K562 (cell line): ENCODE results near the gene NTRK2. TPM values are rescaled to one million over a fixed set of nuclear protein-coding genes. Genes with fewer than 3 reads are reported as not detected.

Source experiments
- ATAC-seq: fragments of 200-7000 bp; cut with Tn5 transposase; 3 replicates; pipeline ENCODE4 v1.9.1; 2020; ENCODE audit warnings: moderate library complexity
- BruUV-seq: library from RNA; stranded (reverse); fragments of 400-500 nt; replicated peaks from 2 replicates; lab custom pipeline; 2021; lab: Mats Ljungman, UMichigan
- CTCF ChIA-PET: fragments of 300-600 bp; formaldehyde crosslinking; extraction: SDS; loops from one replicate; lab custom pipeline; 2021; ENCODE audit warnings: low intra/inter-chr PET ratio; lab: Yijun Ruan, JAX
- POLR2A ChIA-PET: fragments of 300-600, 350-650 bp; sonication (Branson Sonifier 250); formaldehyde crosslinking; extraction: SDS; loops from one replicate; lab custom pipeline; 2021; ENCODE audit warnings: antibody characterized with exemption, inconsistent platforms; lab: Yijun Ruan, JAX
- DNase-seq, 4 experiments: peaks; one replicate each; pipeline versions ENCODE4 v3.0.0 to v3.0.0-alpha.2; 2011 to 2018; ENCODE audit warnings: low spot score in 3 of 4, mixed read lengths in 3 of 4; ENCODE audit errors: extremely low read depth in 1 of 4
- FAIRE-seq: peaks from 2 replicates; lab custom pipeline; 2011; peaks lifted over from hg19 to GRCh38; lab: Jason Lieb, UNC
- H2AFZ ChIP-seq: 2 replicates; pipeline ENCODE4 v1.6.0; 2011; ENCODE audit warnings: low read depth, low read length, control low read depth, inconsistent platforms
- H3K27ac ChIP-seq: fragments of 200-600 bp; 3 replicates; pipeline ENCODE4 v1.8.0; 2011; ENCODE audit warnings: low read depth, mild to moderate bottlenecking, control low read depth, inconsistent platforms, low read length, moderate library complexity, mixed read lengths; ENCODE audit errors: extremely low read depth
- H3K27me3 ChIP-seq, 2 experiments: fragments of 300-600 bp in 1 of 2; 2 replicates in 1 of 2; 3 replicates in 1 of 2; pipeline versions ENCODE4 v1.6.0 to v1.8.0; 2011; ENCODE audit warnings: inconsistent platforms in 2 of 2, low read length in 2 of 2, mild to moderate bottlenecking in 1 of 2, mixed read lengths in 1 of 2, moderate library complexity in 1 of 2; ENCODE audit not compliant: control insufficient read depth in 2 of 2, insufficient read depth in 2 of 2
- H3K36me3 ChIP-seq: fragments of 300-600 bp; 3 replicates; pipeline ENCODE4 v1.8.0; 2011; ENCODE audit warnings: mild to moderate bottlenecking, low read length, inconsistent platforms; ENCODE audit not compliant: control insufficient read depth, insufficient read depth
- H3K4me1 ChIP-seq, 2 experiments: fragments of 200-600 bp in 1 of 2; replicated peaks in 1 of 2; 2 replicates in 1 of 2; 3 replicates in 1 of 2; pipeline versions ENCODE4 v1.5.1 to v1.8.0; 2011; ENCODE audit warnings: inconsistent platforms in 2 of 2, low read length in 2 of 2, mild to moderate bottlenecking in 1 of 2, mixed read lengths in 1 of 2, moderate library complexity in 1 of 2; ENCODE audit not compliant: control insufficient read depth in 2 of 2, insufficient read depth in 2 of 2
- H3K4me2 ChIP-seq: 2 replicates; pipeline ENCODE4 v1.6.1; 2011; ENCODE audit warnings: low read length, control low read depth, inconsistent platforms, mixed read lengths; ENCODE audit not compliant: insufficient read depth
- H3K4me3 ChIP-seq: fragments of 200-600 bp; sonication (generic), shearing (Covaris generic); 2 replicates; pipeline ENCODE4 v1.5.1; 2016; ENCODE audit warnings: control low read depth, inconsistent platforms
- H3K79me2 ChIP-seq: fragments of 200-600 bp; 3 replicates; pipeline ENCODE4 v1.8.0; 2011; ENCODE audit warnings: low read length, inconsistent platforms; ENCODE audit not compliant: control insufficient read depth, insufficient read depth
- H3K9ac ChIP-seq, 2 experiments: 2 replicates each; pipeline versions ENCODE4 v1.6.0 to v1.6.1; 2011; ENCODE audit warnings: low read depth in 2 of 2, low read length in 2 of 2, control low read depth in 1 of 2, inconsistent platforms in 1 of 2, mild to moderate bottlenecking in 1 of 2, mixed read lengths in 1 of 2; ENCODE audit not compliant: insufficient read depth in 1 of 2
- H3K9me1 ChIP-seq: one replicate; pipeline ENCODE4 v1.6.0; 2011; ENCODE audit warnings: inconsistent platforms, mild to moderate bottlenecking, low read length, moderate library complexity; ENCODE audit not compliant: control insufficient read depth, insufficient read depth
- H3K9me3 ChIP-seq: replicated peaks from 2 replicates; pipeline ENCODE4 v1.5.1; 2011; ENCODE audit warnings: low read depth, low read length, inconsistent platforms; ENCODE audit not compliant: control insufficient read depth, insufficient read depth
- H4K20me1 ChIP-seq: replicated peaks from 2 replicates; pipeline ENCODE4 v1.6.1; 2011; ENCODE audit warnings: low read length, inconsistent platforms, mixed read lengths; ENCODE audit not compliant: control insufficient read depth, insufficient read depth
- CBX1 ChIP-seq: sonication (generic); IDR thresholded peaks from 2 replicates; pipeline ENCODE4 v1.6.1; 2016; ENCODE audit warnings: antibody characterized with exemption, low read depth, mild to moderate bottlenecking
- EHMT2 ChIP-seq: fragments of 450-650 bp; IDR thresholded peaks from 2 replicates; pipeline ENCODE4 v1.6.1; 2018; ENCODE audit warnings: antibody characterized with exemption
- MECOM ChIP-seq: fragments of 250-450 bp; sonication (Bioruptor Pico); IDR thresholded peaks from 2 replicates; pipeline ENCODE4 v1.8.0; 2022; ENCODE audit warnings: inconsistent platforms
- MEF2A ChIP-seq: IDR thresholded peaks from 2 replicates; pipeline ENCODE4 v1.6.1; 2011; ENCODE audit warnings: low read depth, mild to moderate bottlenecking, low read length, moderate library complexity; ENCODE audit not compliant: control insufficient read depth
- PTBP1 ChIP-seq: fragments of 200-400 bp; formaldehyde crosslinking; IDR thresholded peaks from 2 replicates; pipeline ENCODE4 v1.6.1; 2017; ENCODE audit warnings: low read depth, low read length
- RFX7 ChIP-seq: fragments of 250-450 bp; sonication (Bioruptor Pico); IDR thresholded peaks from 2 replicates; pipeline ENCODE4 v1.5.1; 2021; ENCODE audit warnings: mild to moderate bottlenecking
- ZNF197 ChIP-seq: fragments of 200-800 bp; sonication (Bioruptor generic); IDR thresholded peaks from 2 replicates; pipeline ENCODE4 v1.6.1; 2016; ENCODE audit warnings: low read depth, missing genetic modification characterization, missing compliant biosample characterization
- ZNF212 ChIP-seq: fragments of 450-650 bp; formaldehyde crosslinking; IDR thresholded peaks from 2 replicates; pipeline ENCODE4 v1.4.0; 2020; ENCODE audit warnings: mild to moderate bottlenecking
- ZNF764 ChIP-seq: fragments of 250-450 bp; sonication (Bioruptor Pico); IDR thresholded peaks from 2 replicates; pipeline ENCODE4 v1.4.0; 2020; ENCODE audit warnings: low read depth, mild to moderate bottlenecking, moderate library complexity
- ZNF830 ChIP-seq: fragments of 250-450 bp; sonication (Bioruptor Pico); IDR thresholded peaks from 2 replicates; pipeline ENCODE4 v1.5.0; 2021; ENCODE audit warnings: mild to moderate bottlenecking
- WGBS: fragments of 100-300 bp; shearing (Covaris generic); methylation state at CpG from one replicate; pipeline ENCODE4 v1.1.6; 2016; ENCODE audit warnings: low coverage, mixed read lengths; ENCODE audit not compliant: insufficient coverage; ENCODE audit errors: missing lambda C conversion rate; 5-methylcytosine and 5-hydroxymethylcytosine counted together
- in situ Hi-C: fragments of 300-500 bp; cut with MboI; formaldehyde crosslinking; loops from 4 replicates; pipeline ENCODE4 v1.15.0; 2018; ENCODE audit warnings: inconsistent platforms, mixed read lengths
- intact Hi-C: fragments of 100-400 bp; cut with micrococcal nuclease; formaldehyde crosslinking; loops from 2 replicates; pipeline ENCODE4 v1.14.2; 2022
- polyA plus RNA-seq, 8 experiments: library from polyadenylated mRNA; depleted of rRNA in 4 of 8; stranded (reverse) in 5 of 8; unstranded in 3 of 8; fragments of >200 nt; fragmentation: Nextera tagmentation in 2 of 8; fragmentation: Illumina TruSeq in 1 of 8; extraction: Ambion mirVana in 2 of 8; extraction: Trizol in 1 of 8; gene quantifications; 2 replicates each; pipeline versions ENCODE4 v1.2.1 to v1.2.3, GENCODE V29; 2011 to 2014; ENCODE audit warnings: inconsistent platforms in 1 of 8, missing spikeins in 1 of 8
- total RNA-seq, 7 experiments: library from RNA; depleted of rRNA in 6 of 7; stranded (reverse); fragments of >200 nt in 6 of 7; fragmentation: Illumina TruSeq in 2 of 7; extraction: Trizol in 2 of 7; gene quantifications; 2 replicates each; pipeline versions ENCODE4 v1.2.1 to v1.2.3, GENCODE V29; 2011 to 2021; ENCODE audit warnings: low replicate concordance in 1 of 7
- TF ChIP-seq, protein P1 (sequence below): fragments of 450-650 bp; IDR thresholded peaks from 2 replicates; pipeline ENCODE4 v1.6.1; 2016; ENCODE audit warnings: missing biosample characterization, missing genetic modification characterization
- TF ChIP-seq, protein P2 (sequence below), 2 experiments: fragments of 450-650 bp in 1 of 2; sonication (generic) in 1 of 2; formaldehyde crosslinking in 1 of 2; IDR thresholded peaks; 2 replicates each; pipeline versions ENCODE4 v1.7.1 to v1.9.0; 2016 to 2022; ENCODE audit warnings: inconsistent platforms in 1 of 2, mild to moderate bottlenecking in 1 of 2, missing genetic modification reagents in 1 of 2
- TF ChIP-seq, protein P3 (sequence below): fragments of 450-650 bp; IDR thresholded peaks from one replicate; pipeline ENCODE4 v1.6.1; 2018; ENCODE audit warnings: mild to moderate bottlenecking, moderate library complexity; ENCODE audit not compliant: partially characterized antibody

Gene NTRK2
- total and polyA plus RNA-seq, 9 of the 15 experiments (the other 6 are each of a cell fraction or from before 2014, with no cell fraction given) = not detected

DNA sequence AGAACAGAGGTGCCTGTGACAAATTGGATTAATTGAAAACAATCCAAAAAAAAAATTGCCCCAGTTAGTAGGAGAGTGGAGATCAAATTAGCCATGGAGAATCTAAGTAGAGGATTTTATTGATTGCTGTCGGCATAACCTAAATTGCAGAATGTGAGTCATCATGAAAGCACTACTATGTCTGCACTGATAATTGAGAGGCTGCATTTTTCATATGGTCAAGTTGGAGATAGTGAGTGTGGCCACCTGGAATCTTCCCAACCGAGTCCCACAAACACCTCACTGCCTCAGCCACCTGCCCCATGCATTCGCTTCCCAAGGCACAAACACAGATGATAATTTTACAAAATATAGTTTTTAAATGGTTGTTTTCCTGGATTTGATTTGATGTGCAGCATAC lies 123.7 kb downstream of the NTRK2 start:
- H3K9me1 ChIP-seq = no peaks in the 10 kb centered on the region
- CTCF ChIA-PET = no interaction called here
- TF ChIP-seq, protein P1, sequence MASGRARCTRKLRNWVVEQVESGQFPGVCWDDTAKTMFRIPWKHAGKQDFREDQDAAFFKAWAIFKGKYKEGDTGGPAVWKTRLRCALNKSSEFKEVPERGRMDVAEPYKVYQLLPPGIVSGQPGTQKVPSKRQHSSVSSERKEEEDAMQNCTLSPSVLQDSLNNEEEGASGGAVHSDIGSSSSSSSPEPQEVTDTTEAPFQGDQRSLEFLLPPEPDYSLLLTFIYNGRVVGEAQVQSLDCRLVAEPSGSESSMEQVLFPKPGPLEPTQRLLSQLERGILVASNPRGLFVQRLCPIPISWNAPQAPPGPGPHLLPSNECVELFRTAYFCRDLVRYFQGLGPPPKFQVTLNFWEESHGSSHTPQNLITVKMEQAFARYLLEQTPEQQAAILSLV = no peak
- TF ChIP-seq EHMT2 = no peak
- no peak for TF ChIP-seq MECOM
- no peak for TF ChIP-seq PTBP1
- TF ChIP-seq ZNF212 (CRISPR knock-in tag) = no peak
- TF ChIP-seq ZNF764 = no peak
- no peak for TF ChIP-seq ZNF197 (CRISPR knock-in tag)
- no peak for TF ChIP-seq RFX7 (CRISPR knock-in tag)
- no peak for TF ChIP-seq CBX1
- TF ChIP-seq ZNF830 = no peak
- TF ChIP-seq, protein P2, sequence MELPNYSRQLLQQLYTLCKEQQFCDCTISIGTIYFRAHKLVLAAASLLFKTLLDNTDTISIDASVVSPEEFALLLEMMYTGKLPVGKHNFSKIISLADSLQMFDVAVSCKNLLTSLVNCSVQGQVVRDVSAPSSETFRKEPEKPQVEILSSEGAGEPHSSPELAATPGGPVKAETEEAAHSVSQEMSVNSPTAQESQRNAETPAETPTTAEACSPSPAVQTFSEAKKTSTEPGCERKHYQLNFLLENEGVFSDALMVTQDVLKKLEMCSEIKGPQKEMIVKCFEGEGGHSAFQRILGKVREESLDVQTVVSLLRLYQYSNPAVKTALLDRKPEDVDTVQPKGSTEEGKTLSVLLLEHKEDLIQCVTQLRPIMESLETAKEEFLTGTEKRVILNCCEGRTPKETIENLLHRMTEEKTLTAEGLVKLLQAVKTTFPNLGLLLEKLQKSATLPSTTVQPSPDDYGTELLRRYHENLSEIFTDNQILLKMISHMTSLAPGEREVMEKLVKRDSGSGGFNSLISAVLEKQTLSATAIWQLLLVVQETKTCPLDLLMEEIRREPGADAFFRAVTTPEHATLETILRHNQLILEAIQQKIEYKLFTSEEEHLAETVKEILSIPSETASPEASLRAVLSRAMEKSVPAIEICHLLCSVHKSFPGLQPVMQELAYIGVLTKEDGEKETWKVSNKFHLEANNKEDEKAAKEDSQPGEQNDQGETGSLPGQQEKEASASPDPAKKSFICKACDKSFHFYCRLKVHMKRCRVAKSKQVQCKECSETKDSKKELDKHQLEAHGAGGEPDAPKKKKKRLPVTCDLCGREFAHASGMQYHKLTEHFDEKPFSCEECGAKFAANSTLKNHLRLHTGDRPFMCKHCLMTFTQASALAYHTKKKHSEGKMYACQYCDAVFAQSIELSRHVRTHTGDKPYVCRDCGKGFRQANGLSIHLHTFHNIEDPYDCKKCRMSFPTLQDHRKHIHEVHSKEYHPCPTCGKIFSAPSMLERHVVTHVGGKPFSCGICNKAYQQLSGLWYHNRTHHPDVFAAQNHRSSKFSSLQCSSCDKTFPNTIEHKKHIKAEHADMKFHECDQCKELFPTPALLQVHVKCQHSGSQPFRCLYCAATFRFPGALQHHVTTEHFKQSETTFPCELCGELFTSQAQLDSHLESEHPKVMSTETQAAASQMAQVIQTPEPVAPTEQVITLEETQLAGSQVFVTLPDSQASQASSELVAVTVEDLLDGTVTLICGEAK (IDR thresholded peaks at IDR 0.05) = no peak
- TF ChIP-seq, protein P2 (CRISPR knock-in tag; IDR thresholded peaks at IDR 0.05) = no peak
- TF ChIP-seq, protein P3, sequence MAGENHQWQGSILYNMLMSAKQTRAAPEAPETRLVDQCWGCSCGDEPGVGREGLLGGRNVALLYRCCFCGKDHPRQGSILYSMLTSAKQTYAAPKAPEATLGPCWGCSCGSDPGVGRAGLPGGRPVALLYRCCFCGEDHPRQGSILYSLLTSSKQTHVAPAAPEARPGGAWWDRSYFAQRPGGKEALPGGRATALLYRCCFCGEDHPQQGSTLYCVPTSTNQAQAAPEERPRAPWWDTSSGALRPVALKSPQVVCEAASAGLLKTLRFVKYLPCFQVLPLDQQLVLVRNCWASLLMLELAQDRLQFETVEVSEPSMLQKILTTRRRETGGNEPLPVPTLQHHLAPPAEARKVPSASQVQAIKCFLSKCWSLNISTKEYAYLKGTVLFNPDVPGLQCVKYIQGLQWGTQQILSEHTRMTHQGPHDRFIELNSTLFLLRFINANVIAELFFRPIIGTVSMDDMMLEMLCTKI = no peak
- TF ChIP-seq MEF2A = no peak

More for the DNA sequence above, 123.7 kb downstream of the NTRK2 start:
- H3K4me2 ChIP-seq = no peak overlapping the region
- intact Hi-C loops = no loop called here
- no peaks in the 10 kb centered on the region for H3K9me3 ChIP-seq
- H3K27me3 ChIP-seq = no peaks in the 10 kb centered on the region
- no peak overlapping the region for H3K4me3 ChIP-seq
- no peak overlapping the region for H3K9ac ChIP-seq
- ATAC-seq (no peak), FAIRE-seq (no peak), DNase-seq (no peak)
- H3K79me2 ChIP-seq = no peaks in the 10 kb centered on the region
- POLR2A ChIA-PET = no interaction called here
- WGBS = 0% methylated on average over 3 of the region's 3 CpGs
- no peaks in the 10 kb centered on the region for H3K36me3 ChIP-seq
- H3K4me1 ChIP-seq = no peaks in the 10 kb centered on the region
- in situ Hi-C loops = no loop called here
- no peak overlapping the region for H3K27ac ChIP-seq
- no peak overlapping the region for H2AFZ ChIP-seq
- no TSS peak for BruUV-seq
- no peaks in the 10 kb centered on the region for H4K20me1 ChIP-seq
